Adrenal gland (tissue), 12 donors: ENCODE data around the gene NAV2. TPM values are rescaled to one million over a fixed set of nuclear protein-coding genes. Genes with fewer than 3 reads are reported as not detected.
"Not testable (repeated sequence)": the region's sequence is repeated elsewhere in the genome, so short reads cannot be mapped to it uniquely, and the experiment has no call there.

Experiments used
- DNase-seq, 7 donors: peaks; one replicate each; pipeline ENCODE4 v3.0.0-alpha.2; 2019 to 2020
- H3K27ac ChIP-seq, 5 donors: fragments of 200-600 bp; sonication (generic) in 4 of 5; 1 replicate in 3 of 5; 2 replicates in 2 of 5; pipeline versions ENCODE4 v1.5.1 to v1.8.0; 2016 to 2020; ENCODE audit warnings: mild to moderate bottlenecking in 1 of 5
- H3K27me3 ChIP-seq: fragments of 200-600 bp; 2 replicates; pipeline ENCODE4 v1.8.0; 2021
- H3K36me3 ChIP-seq, 2 donors: fragments of 200-600 bp; replicated peaks in 1 of 2; 1 replicate in 1 of 2; 2 replicates in 1 of 2; pipeline versions ENCODE4 v1.5.1 to v1.8.0; 2018 to 2022
- H3K4me1 ChIP-seq, 2 donors: fragments of 200-600 bp; replicated peaks in 1 of 2; 1 replicate in 1 of 2; 2 replicates in 1 of 2; pipeline versions ENCODE4 v1.5.1 to v1.8.0; 2018 to 2021
- H3K4me3 ChIP-seq, 4 donors: fragments of 200-600 bp; sonication (generic) in 3 of 4; one replicate each; pipeline ENCODE4 v1.5.1; 2016 to 2018
- H3K9me3 ChIP-seq, 3 donors: fragments of 200-600 bp; sonication (generic) in 1 of 3; replicated peaks in 1 of 3; 1 replicate in 2 of 3; 2 replicates in 1 of 3; pipeline versions ENCODE4 v1.5.1 to v1.8.0; 2016 to 2021
- POLR2A ChIP-seq, 2 donors: fragments of 450-650 bp; IDR thresholded peaks; one replicate each; pipeline ENCODE4 v1.6.1; 2017; ENCODE audit warnings: antibody characterized with exemption in 2 of 2, mild to moderate bottlenecking in 2 of 2, moderate library complexity in 1 of 2
- WGBS, 4 donors: extraction: QIAGEN DNeasy Blood & Tissue Kit in 2 of 4; methylation state at CpG; one replicate each; pipeline versions ENCODE4 v1.1.5 to v1.1.7; 2013 to 2017; 5-methylcytosine and 5-hydroxymethylcytosine counted together
- intact Hi-C, 2 donors: fragments of 100-400 bp; cut with DNase I; formaldehyde crosslinking; loops; one replicate each; pipeline versions ENCODE4 v1.14.1 to v1.15.0; 2022 to 2023
- polyA plus RNA-seq, 3 donors: library from polyadenylated mRNA; stranded (reverse); fragments of 200-250 nt in 2 of 3; fragments of 350-450 nt in 1 of 3; fragmentation: Illumina TruSeq in 1 of 3; extraction: RNeasy Lipid Tissue Mini Kit (QIAGEN cat#74804) in 1 of 3; gene quantifications; one replicate each; pipeline ENCODE4 v1.2.3, GENCODE V29; 2013 to 2014
- total RNA-seq, 9 donors: library from RNA; depleted of rRNA in 4 of 9; stranded (reverse); fragments of >200 nt in 4 of 9; fragments of 120-200 nt in 1 of 9; fragmentation: NEBNext Ultra II Directional in 1 of 9; extraction: Animal tissue kit (Norgen Biotek cat#: 25700) in 1 of 9; gene quantifications; one replicate each; pipeline versions ENCODE4 v1.1.0 to v1.2.4, GENCODE V29; 2013 to 2023
- TF ChIP-seq, protein P1 (sequence below), 6 experiments: fragments of 450-650 bp in 4 of 6; fragments of 200-600 bp in 2 of 6; sonication (generic) in 1 of 6; IDR thresholded peaks; 1 replicate in 5 of 6; 2 replicates in 1 of 6; pipeline versions ENCODE4 v1.5.1 to v1.8.0; 2016 to 2021; ENCODE audit warnings: antibody characterized with exemption in 6 of 6, mild to moderate bottlenecking in 2 of 6, moderate library complexity in 1 of 6
- donor health status: healthy with polysubstance abuse.
- donor health status: Bipolar disorder and iron deficiency.
- donor health status: DM: yes; HTN: yes; CAD: no.
- donor health status: DM: no; HTN: no; CAD: no.
- donor health status: DM: no; HTN: no; CAD: no.
- donor health status: DM: yes; HTN: yes; CAD: no.

The NAV2 gene
- total and polyA plus RNA-seq, 12 donors: 1.6 to 9.2 (median 5.5) TPM

DNA sequence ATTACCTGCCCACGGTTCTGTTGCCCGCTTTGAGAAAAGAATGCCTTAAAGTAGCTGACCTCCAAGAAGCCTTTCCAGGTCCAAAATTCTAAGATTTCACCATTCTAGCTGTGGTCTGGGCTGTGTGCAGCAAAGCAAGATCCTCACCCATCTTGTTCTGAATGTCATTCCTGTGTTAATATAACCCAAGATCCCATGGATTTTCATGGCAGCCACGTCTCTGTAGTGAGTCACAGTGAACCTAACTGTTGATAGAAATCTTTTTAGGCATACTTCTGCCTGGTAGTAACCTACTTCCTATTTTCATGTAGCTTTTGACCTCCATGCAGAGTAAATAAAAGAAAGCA, 210.0 kb downstream of the NAV2 start:
- DNase-seq: no peak
- Histone ChIP-seq H3K9me3 (no peaks in the 10 kb centered on the region), H3K4me1 (no peaks in the 10 kb centered on the region), H3K27ac (no peak overlapping the region), H3K4me3 (no peak overlapping the region), H3K27me3 (no peaks in the 10 kb centered on the region), H3K36me3 (no peaks in the 10 kb centered on the region)
- WGBS, 4 donors: 57 to 94% (median 84%) methylated on average over 1 to 3 of the region's 3 CpGs
- no peak for TF ChIP-seq POLR2A (IDR thresholded peaks at IDR 0.05)
- TF ChIP-seq, protein P1, sequence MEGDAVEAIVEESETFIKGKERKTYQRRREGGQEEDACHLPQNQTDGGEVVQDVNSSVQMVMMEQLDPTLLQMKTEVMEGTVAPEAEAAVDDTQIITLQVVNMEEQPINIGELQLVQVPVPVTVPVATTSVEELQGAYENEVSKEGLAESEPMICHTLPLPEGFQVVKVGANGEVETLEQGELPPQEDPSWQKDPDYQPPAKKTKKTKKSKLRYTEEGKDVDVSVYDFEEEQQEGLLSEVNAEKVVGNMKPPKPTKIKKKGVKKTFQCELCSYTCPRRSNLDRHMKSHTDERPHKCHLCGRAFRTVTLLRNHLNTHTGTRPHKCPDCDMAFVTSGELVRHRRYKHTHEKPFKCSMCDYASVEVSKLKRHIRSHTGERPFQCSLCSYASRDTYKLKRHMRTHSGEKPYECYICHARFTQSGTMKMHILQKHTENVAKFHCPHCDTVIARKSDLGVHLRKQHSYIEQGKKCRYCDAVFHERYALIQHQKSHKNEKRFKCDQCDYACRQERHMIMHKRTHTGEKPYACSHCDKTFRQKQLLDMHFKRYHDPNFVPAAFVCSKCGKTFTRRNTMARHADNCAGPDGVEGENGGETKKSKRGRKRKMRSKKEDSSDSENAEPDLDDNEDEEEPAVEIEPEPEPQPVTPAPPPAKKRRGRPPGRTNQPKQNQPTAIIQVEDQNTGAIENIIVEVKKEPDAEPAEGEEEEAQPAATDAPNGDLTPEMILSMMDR (IDR thresholded peaks at IDR 0.05): no peak
- intact Hi-C loops: no loop called here

DNA sequence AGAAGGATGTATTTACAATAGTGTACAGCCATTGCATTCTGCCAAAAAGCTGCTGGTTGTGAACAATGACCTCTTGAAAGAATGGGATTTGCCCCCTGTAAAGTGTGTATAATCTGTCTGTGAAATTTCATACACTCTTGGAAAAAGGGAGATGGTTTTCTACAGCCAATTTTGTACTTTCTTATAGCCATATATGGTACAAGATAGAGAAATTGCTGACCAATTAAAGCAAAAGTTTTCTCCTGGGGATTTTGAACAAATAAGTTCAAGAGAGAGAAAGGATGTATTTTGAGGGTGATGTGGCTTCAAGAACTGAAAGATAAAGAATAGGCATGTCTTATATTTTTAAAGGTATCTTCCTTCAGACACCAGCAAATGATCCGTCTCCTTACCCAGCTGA, 211.0 kb downstream of the NAV2 start:
- no peak for DNase-seq
- Histone ChIP-seq H3K9me3 (no peaks in the 10 kb centered on the region), H3K4me1 (no peaks in the 10 kb centered on the region), H3K36me3 (no peaks in the 10 kb centered on the region), H3K27ac (no peak overlapping the region), H3K4me3 (no peak overlapping the region), H3K27me3 (no peaks in the 10 kb centered on the region)
- 90 to 100% (median 95%) methylated on average over 1 of the region's 1 CpG for WGBS, 4 donors
- intact Hi-C loops: no loop called here
- TF ChIP-seq, protein P1 (IDR thresholded peaks at IDR 0.05): no peak
- TF ChIP-seq POLR2A (IDR thresholded peaks at IDR 0.05): no peak

DNA sequence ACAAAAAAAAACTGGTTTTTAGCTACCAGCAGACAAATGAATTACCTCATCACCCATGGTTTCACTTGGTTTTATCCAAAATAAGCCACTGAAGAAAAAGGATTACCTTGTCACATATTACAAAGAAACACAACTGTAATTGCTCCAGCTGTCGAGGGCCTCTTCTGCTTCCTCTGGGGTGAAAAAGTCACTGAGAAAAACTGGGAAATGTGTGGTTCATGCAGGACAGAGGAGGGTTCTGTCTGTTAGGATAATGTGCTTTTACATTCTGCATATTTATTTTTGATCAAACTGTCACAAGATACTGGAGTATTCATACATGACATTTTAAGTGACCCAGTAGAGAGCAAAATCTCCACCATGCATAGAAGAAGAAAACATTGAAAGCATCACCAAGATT, 211.7 kb downstream of the NAV2 start:
- DNase-seq: no peak
- Histone ChIP-seq H3K9me3 (no peaks in the 10 kb centered on the region), H3K27ac (no peak overlapping the region), H3K36me3 (no peaks in the 10 kb centered on the region), H3K4me3 (no peak overlapping the region), H3K27me3 (no peaks in the 10 kb centered on the region), H3K4me1 (no peaks in the 10 kb centered on the region)
- intact Hi-C loops: no loop called here
- WGBS, 4 donors: 68 to 84% (median 83%) methylated on average over 1 of the region's 1 CpG
- TF ChIP-seq POLR2A (IDR thresholded peaks at IDR 0.05): no peak
- TF ChIP-seq, protein P1 (IDR thresholded peaks at IDR 0.05): no peak

DNA sequence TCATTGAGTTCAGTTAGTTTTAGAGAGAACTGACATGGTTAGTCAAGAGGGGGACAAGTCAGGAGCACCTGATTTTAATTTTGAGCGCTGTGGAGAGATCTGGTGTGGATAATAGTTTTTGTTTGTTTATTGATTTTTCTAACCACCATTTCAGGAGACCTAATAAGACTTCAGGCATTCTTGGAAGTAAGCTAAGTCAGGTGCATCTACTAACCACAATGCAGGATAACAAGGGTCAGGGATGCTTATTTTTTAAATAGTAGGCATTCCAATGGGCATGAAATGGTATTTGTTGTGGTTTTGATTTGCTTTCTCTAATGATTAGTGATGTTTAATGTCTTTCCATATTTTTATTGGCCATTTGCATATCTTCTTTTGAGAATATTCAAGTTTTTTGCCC, 212.1 kb downstream of the NAV2 start:
- DNase-seq: no peak
- TF ChIP-seq POLR2A (IDR thresholded peaks at IDR 0.05): no peak
- TF ChIP-seq, protein P1 (IDR thresholded peaks at IDR 0.05): no peak
- H3K27me3 ChIP-seq: no peaks in the 10 kb centered on the region
- H3K27ac ChIP-seq: no peak overlapping the region
- intact Hi-C loops: no loop called here
- H3K36me3 ChIP-seq: no peaks in the 10 kb centered on the region
- no peaks in the 10 kb centered on the region for H3K9me3 ChIP-seq
- H3K4me3 ChIP-seq: no peak overlapping the region
- no peaks in the 10 kb centered on the region for H3K4me1 ChIP-seq
- 0 to 100% (median 65%) methylated on average over 1 of the region's 1 CpG for WGBS, 4 donors

DNA sequence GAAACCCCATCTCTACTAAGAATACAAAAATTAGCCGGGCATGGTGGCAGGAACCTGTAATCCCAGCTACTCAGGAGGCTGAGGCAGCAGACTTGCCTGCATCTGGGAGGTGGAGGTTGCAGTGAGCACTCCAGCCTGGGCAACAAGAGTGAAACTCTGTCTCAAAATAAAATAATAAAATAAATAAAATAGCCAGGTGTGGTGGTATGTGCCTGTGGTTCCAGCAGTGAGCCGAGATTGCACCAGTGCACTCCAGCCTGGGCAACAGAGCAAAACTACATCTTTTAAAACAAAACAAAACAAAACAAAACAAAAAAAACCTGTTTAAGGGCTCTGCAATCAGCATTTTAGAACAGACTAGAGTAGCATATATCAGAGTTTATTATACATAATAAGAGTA, 214.8 kb downstream of the NAV2 start:
- H3K36me3 ChIP-seq, DNase-seq, intact Hi-C loops, H3K9me3 ChIP-seq, H3K4me1 ChIP-seq, H3K27ac ChIP-seq, H3K27me3 ChIP-seq, H3K4me3 ChIP-seq: not testable (repeated sequence)
- WGBS, 4 donors: 91 to 97% (median 96%) methylated on average over 2 of the region's 2 CpGs
